PC-9 (cell line): ENCODE results near the gene HEATR5B. TPM values are rescaled to one million over a fixed set of nuclear protein-coding genes. Genes with fewer than 3 reads are reported as not detected.

ENCODE experiments used
- BruUV-seq: library from RNA; stranded (reverse); fragments of 400-500 nt; replicated peaks from 2 replicates; lab custom pipeline; 2021; lab: Mats Ljungman, UMichigan
- CTCF ChIA-PET: fragments of 300-600 bp; sonication (Branson Sonifier 250); formaldehyde crosslinking; loops from one replicate; lab custom pipeline; 2022; ENCODE audit warnings: antibody characterized with exemption; lab: Charles Lee
- POLR2A ChIA-PET: fragments of 300-600 bp; sonication (Branson Sonifier 250); formaldehyde crosslinking; loops from one replicate; lab custom pipeline; 2022; ENCODE audit warnings: antibody characterized with exemption; ENCODE audit not compliant: unreplicated experiment; lab: Charles Lee
- DNase-seq, 2 experiments: peaks; one replicate each; pipeline versions ENCODE4 v3.0.0 to v3.0.0-alpha.2; 2015 to 2022; ENCODE audit warnings: mixed read lengths in 1 of 2
- H2AFZ ChIP-seq: fragments of 200-600 bp; sonication (generic); 2 replicates; pipeline ENCODE4 v1.8.1; 2017; ENCODE audit warnings: antibody characterized with exemption
- H3F3A ChIP-seq: fragments of 200-600 bp; sonication (generic); 2 replicates; pipeline ENCODE4 v1.8.1; 2017; ENCODE audit warnings: antibody characterized with exemption, mild to moderate bottlenecking, low read depth; ENCODE audit not compliant: insufficient read depth
- H3K27ac ChIP-seq: fragments of 200-600 bp; sonication (generic); 2 replicates; pipeline ENCODE4 v1.6.1; 2016; ENCODE audit warnings: mixed run types
- H3K27me3 ChIP-seq: fragments of 200-600 bp; sonication (generic); 2 replicates; pipeline ENCODE4 v1.6.1; 2016; ENCODE audit warnings: low read depth, mixed run types; ENCODE audit not compliant: insufficient read depth
- H3K36me3 ChIP-seq: fragments of 200-600 bp; sonication (generic); 2 replicates; pipeline ENCODE4 v1.6.1; 2016; ENCODE audit warnings: low read depth, mixed run types
- H3K4me1 ChIP-seq: fragments of 200-600 bp; sonication (generic); replicated peaks from 2 replicates; pipeline ENCODE4 v1.6.1; 2016; ENCODE audit warnings: mixed run types; ENCODE audit not compliant: insufficient read depth
- H3K4me2 ChIP-seq: fragments of 200-600 bp; sonication (generic); 2 replicates; pipeline ENCODE4 v1.6.1; 2017; ENCODE audit warnings: mixed run types
- H3K4me3 ChIP-seq: fragments of 200-600 bp; sonication (generic); 2 replicates; pipeline ENCODE4 v1.6.1; 2016; ENCODE audit warnings: mixed run types
- H3K79me2 ChIP-seq: fragments of 200-600 bp; sonication (generic); 2 replicates; pipeline ENCODE4 v1.6.1; 2017; ENCODE audit warnings: low read depth, mixed run types
- H3K9me2 ChIP-seq: fragments of 200-600 bp; sonication (generic); 2 replicates; pipeline ENCODE4 v1.8.1; 2017; ENCODE audit warnings: mild to moderate bottlenecking; ENCODE audit not compliant: insufficient read depth
- H3K9me3 ChIP-seq: fragments of 200-600 bp; sonication (generic); 2 replicates; pipeline ENCODE4 v1.8.1; 2016; ENCODE audit warnings: low read depth; ENCODE audit not compliant: insufficient read depth
- H4K20me1 ChIP-seq: fragments of 200-600 bp; sonication (generic); 2 replicates; pipeline ENCODE4 v1.8.1; 2017; ENCODE audit not compliant: insufficient read depth
- EZH2 ChIP-seq: fragments of 200-600 bp; sonication (generic); IDR thresholded peaks from 2 replicates; pipeline ENCODE4 v1.8.0; 2017; ENCODE audit warnings: antibody characterized with exemption, low read depth
- intact Hi-C: fragments of 100-400 bp; cut with micrococcal nuclease; formaldehyde crosslinking; loops from one replicate; pipeline ENCODE4 v1.10.0; 2022; ENCODE audit not compliant: unreplicated experiment
- total RNA-seq: library from RNA; stranded (reverse); gene quantifications from 2 replicates; pipeline ENCODE4 v1.2.3, GENCODE V29; 2021
- TF ChIP-seq, protein P1 (sequence below): fragments of 200-600 bp; sonication (generic); conservative IDR thresholded peaks from 2 replicates; pipeline ENCODE4 v1.6.1; 2017; ENCODE audit warnings: mixed run types, antibody characterized with exemption, mild to moderate bottlenecking, moderate library complexity

The HEATR5B gene
- total RNA-seq, 1 experiment from 2014 or later, result 13.0 TPM

DNA sequence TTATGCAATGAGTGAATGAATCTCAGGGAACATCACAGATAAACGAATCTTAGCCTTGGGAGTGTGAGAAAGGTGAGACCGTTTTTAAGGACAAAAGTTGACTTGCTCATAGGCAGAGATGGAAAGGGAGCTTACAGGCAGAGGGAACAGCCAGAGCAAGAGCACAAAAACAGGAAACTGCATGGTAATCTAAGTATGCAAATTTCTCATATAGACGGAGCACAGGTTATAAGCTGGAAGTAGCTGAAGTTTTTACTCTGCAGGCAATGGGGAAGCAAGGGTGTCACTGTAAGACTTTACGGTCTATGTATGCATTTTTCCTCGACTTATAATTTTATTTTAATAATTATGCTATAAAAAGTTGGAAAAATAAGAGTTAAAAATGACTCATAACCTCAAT lies 73.0 kb downstream of the HEATR5B start:
- no TSS peak for BruUV-seq
- intact Hi-C loops, result no loop called here

DNA sequence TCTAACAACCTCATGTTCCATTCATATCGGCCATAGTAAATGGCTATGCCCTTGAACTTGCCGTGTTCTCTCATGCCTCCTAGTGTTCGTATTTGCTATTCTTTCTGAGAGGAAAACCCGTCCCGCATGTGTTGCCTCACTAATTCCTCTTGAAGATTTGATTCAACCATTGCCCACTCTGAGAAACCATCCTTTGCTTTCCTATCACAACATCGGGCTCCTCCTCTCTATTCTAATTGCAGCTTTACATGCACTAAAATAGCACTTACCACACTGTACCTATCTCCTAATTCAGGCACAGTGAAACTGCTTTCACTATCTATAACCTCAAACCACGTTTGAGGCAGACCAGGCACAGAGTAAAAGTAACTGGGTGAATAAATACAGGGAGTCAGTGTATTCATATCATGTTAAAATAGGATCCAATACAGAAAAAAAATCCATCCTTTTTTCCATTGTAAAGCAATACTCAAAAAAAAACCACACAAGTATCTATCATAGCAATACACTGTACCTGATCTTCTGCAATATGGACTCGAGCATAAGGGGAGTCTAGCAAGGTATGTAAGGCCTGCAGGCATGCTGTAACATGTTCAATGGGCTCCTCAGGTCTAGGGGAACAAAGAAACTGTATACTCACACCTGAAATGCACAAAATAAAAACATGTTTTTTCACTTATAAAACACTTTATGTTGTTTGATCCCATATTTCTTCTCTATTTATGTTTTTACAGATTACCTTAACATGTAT lies 78.9 kb downstream of the HEATR5B start:
- Histone ChIP-seq H3K9me2 (no peaks in the 10 kb centered on the region), H3F3A (peaks cover 10% of the 10 kb centered on the region), H3K4me1 (peaks cover 16% of the 10 kb centered on the region), H3K79me2 (no peaks in the 10 kb centered on the region), H3K27me3 (no peaks in the 10 kb centered on the region), H3K4me2 (no peak overlapping the region), H3K27ac (no peak overlapping the region), H3K36me3 (peaks cover 19% of the 10 kb centered on the region; the same call in 1 of the 2 replicates), H4K20me1 (no peaks in the 10 kb centered on the region), H2AFZ (no peak overlapping the region), H3K9me3 (no peaks in the 10 kb centered on the region), H3K4me3 (no peak overlapping the region)
- ChIA-PET POLR2A (no interaction called here), CTCF (no interaction called here)
- TF ChIP-seq, protein P1, sequence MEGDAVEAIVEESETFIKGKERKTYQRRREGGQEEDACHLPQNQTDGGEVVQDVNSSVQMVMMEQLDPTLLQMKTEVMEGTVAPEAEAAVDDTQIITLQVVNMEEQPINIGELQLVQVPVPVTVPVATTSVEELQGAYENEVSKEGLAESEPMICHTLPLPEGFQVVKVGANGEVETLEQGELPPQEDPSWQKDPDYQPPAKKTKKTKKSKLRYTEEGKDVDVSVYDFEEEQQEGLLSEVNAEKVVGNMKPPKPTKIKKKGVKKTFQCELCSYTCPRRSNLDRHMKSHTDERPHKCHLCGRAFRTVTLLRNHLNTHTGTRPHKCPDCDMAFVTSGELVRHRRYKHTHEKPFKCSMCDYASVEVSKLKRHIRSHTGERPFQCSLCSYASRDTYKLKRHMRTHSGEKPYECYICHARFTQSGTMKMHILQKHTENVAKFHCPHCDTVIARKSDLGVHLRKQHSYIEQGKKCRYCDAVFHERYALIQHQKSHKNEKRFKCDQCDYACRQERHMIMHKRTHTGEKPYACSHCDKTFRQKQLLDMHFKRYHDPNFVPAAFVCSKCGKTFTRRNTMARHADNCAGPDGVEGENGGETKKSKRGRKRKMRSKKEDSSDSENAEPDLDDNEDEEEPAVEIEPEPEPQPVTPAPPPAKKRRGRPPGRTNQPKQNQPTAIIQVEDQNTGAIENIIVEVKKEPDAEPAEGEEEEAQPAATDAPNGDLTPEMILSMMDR, result no peak
- TF ChIP-seq EZH2, result no peak
- intact Hi-C loops, result loop anchor here (10.0 kb wide), 1 partner anchor 100 kb away; no protein-coding TSS in a partner anchor
- DNase-seq, result no peak
- BruUV-seq, result no TSS peak

More for the DNA sequence above, 73.0 kb downstream of the HEATR5B start:
- TF ChIP-seq, protein P1, result no peak
- Histone ChIP-seq H3K9me2 (no peaks in the 10 kb centered on the region), H3F3A (no peaks in the 10 kb centered on the region), H3K4me2 (no peak overlapping the region), H2AFZ (no peak overlapping the region), H3K27me3 (no peaks in the 10 kb centered on the region), H3K27ac (no peak overlapping the region), H3K4me3 (no peak overlapping the region), H3K9me3 (no peaks in the 10 kb centered on the region), H4K20me1 (no peaks in the 10 kb centered on the region), H3K36me3 (no peaks in the 10 kb centered on the region; the same call in 1 of the 2 replicates), H3K4me1 (no peaks in the 10 kb centered on the region), H3K79me2 (no peaks in the 10 kb centered on the region)
- no peak for DNase-seq
- CTCF ChIA-PET, result no interaction called here
- POLR2A ChIA-PET, result no interaction called here

DNA sequence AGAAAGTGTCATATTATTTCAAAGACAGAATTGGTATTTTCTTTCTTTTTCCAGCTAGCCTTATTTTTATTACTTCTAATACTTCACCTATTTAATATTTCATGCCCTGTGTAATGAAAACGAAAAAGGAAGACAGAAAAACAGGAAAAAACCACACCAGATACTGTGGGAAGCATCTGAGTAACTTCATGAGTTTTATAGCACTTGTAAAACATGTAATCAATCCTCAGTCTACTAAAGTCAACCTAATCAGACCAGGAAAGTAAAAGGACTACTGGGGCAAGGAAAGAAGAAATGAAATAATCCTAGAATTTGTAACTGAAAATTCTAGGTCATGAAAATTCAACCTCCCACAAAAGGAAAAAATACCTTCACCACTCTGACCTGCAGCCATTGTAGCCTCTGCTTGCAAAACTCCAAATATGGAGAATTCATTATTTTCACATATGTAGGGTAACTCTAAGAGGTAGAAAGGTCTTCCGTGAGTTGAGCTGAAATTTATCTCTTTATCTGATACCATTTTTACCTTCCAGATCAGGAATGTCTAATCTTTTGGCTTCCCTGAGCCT lies 83.1 kb downstream of the HEATR5B start:
- ChIA-PET CTCF (interaction anchor here (0.7 kb wide), 1 partner anchor 379 kb away, joined by 7 read pairs; no protein-coding TSS in a partner anchor), POLR2A (no interaction called here)
- Histone ChIP-seq H4K20me1 (no peaks in the 10 kb centered on the region), H3K4me3 (no peak overlapping the region), H3K27me3 (no peaks in the 10 kb centered on the region), H3K36me3 (peaks cover 26% of the 10 kb centered on the region; the same call in 1 of the 2 replicates), H2AFZ (no peak overlapping the region), H3K27ac (peak overlapping the region; percentile 92), H3K4me1 (peaks cover 26% of the 10 kb centered on the region), H3F3A (peaks cover 13% of the 10 kb centered on the region), H3K9me2 (no peaks in the 10 kb centered on the region), H3K4me2 (peak overlapping the region; percentile 48), H3K79me2 (no peaks in the 10 kb centered on the region), H3K9me3 (no peaks in the 10 kb centered on the region)
- TF ChIP-seq, protein P1, result no peak
- no peak for TF ChIP-seq EZH2
- intact Hi-C loops, result loop anchor here (10.0 kb wide), 1 partner anchor 96 kb away; no protein-coding TSS in a partner anchor
- no peak for DNase-seq
- no TSS peak for BruUV-seq
